ENCODE results near the gene ABCC2.

GRCh38 chr10:99872367-99873162 is 90.1 kb downstream of the ABCC2 start:
- no peak for TF ChIP-seq CTCF (IDR thresholded peaks at IDR 0.05; ENCODE audit: poor library complexity, severe bottlenecking)
- no peak for TF ChIP-seq EZH2 (IDR thresholded peaks at IDR 0.05; ENCODE audit: borderline replicate concordance, insufficient read depth, low read length, poor library complexity, severe bottlenecking)
- TF ChIP-seq, protein P1, sequence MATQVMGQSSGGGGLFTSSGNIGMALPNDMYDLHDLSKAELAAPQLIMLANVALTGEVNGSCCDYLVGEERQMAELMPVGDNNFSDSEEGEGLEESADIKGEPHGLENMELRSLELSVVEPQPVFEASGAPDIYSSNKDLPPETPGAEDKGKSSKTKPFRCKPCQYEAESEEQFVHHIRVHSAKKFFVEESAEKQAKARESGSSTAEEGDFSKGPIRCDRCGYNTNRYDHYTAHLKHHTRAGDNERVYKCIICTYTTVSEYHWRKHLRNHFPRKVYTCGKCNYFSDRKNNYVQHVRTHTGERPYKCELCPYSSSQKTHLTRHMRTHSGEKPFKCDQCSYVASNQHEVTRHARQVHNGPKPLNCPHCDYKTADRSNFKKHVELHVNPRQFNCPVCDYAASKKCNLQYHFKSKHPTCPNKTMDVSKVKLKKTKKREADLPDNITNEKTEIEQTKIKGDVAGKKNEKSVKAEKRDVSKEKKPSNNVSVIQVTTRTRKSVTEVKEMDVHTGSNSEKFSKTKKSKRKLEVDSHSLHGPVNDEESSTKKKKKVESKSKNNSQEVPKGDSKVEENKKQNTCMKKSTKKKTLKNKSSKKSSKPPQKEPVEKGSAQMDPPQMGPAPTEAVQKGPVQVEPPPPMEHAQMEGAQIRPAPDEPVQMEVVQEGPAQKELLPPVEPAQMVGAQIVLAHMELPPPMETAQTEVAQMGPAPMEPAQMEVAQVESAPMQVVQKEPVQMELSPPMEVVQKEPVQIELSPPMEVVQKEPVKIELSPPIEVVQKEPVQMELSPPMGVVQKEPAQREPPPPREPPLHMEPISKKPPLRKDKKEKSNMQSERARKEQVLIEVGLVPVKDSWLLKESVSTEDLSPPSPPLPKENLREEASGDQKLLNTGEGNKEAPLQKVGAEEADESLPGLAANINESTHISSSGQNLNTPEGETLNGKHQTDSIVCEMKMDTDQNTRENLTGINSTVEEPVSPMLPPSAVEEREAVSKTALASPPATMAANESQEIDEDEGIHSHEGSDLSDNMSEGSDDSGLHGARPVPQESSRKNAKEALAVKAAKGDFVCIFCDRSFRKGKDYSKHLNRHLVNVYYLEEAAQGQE (IDR thresholded peaks at IDR 0.05; ENCODE audit: borderline replicate concordance) = no peak
- TF ChIP-seq EP300 (conservative IDR thresholded peaks at IDR 0.05; ENCODE audit: poor library complexity, severe bottlenecking) = no peak
- TF ChIP-seq POLR2AphosphoS5 (IDR thresholded peaks at IDR 0.05) = no peak
- no peak for TF ChIP-seq MXI1 (conservative IDR thresholded peaks at IDR 0.05; ENCODE audit: poor library complexity, severe bottlenecking)
- TF ChIP-seq RAD21 (conservative IDR thresholded peaks at IDR 0.05) = no peak
- TF ChIP-seq TAF1 (IDR thresholded peaks at IDR 0.05; ENCODE audit: low read depth) = no peak
